Measurements from ENCODE around the gene FBXL17.

The FBXL17 gene

DNA sequence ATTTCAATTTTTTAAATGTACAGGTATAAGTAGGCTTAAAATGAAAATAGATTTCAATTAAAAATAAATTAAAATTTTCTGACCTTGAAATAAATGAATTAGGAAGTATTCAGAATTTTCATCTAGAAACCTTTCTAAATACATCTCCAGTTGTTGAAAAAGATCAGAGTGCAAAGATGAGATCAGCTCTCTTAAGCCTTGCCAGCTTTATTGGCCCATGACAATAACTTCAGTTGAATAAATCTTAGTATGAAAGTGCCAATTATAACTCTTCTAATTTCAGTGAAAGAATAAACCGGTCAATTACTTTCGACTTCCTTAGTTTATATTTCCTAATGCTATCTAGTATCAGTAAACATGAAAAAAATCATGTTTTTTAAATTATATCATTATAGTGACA, 117.4 kb downstream of the FBXL17 start:
- Histone ChIP-seq H3F3A (ENCODE audit: insufficient read depth) (no peaks in the 10 kb centered on the region), H3K9ac (ENCODE audit: low read length) (no peak overlapping the region), H3K27me3 (ENCODE audit: low read length) (no peaks in the 10 kb centered on the region), H3K9me3 (ENCODE audit: insufficient read depth, low read length) (no peaks in the 10 kb centered on the region), H3K4me3 (ENCODE audit: insufficient read depth, low read length, poor library complexity, severe bottlenecking) (no peak overlapping the region), H3K79me2 (ENCODE audit: insufficient read depth, low read length) (no peaks in the 10 kb centered on the region), H3K9me2 (replicated peaks; ENCODE audit: insufficient read depth, low read length) (no peaks in the 10 kb centered on the region), H4K20me1 (ENCODE audit: low read depth, low read length) (no peaks in the 10 kb centered on the region), H3K36me3 (ENCODE audit: low read length) (no peaks in the 10 kb centered on the region), H3K27ac (ENCODE audit: low read depth, low read length) (no peak overlapping the region), H2AFZ (ENCODE audit: low read depth, low read length, severe bottlenecking) (no peak overlapping the region), H3K4me2 (ENCODE audit: low read depth, low read length, poor library complexity, severe bottlenecking) (no peak overlapping the region)
- TF ChIP-seq, protein P1, sequence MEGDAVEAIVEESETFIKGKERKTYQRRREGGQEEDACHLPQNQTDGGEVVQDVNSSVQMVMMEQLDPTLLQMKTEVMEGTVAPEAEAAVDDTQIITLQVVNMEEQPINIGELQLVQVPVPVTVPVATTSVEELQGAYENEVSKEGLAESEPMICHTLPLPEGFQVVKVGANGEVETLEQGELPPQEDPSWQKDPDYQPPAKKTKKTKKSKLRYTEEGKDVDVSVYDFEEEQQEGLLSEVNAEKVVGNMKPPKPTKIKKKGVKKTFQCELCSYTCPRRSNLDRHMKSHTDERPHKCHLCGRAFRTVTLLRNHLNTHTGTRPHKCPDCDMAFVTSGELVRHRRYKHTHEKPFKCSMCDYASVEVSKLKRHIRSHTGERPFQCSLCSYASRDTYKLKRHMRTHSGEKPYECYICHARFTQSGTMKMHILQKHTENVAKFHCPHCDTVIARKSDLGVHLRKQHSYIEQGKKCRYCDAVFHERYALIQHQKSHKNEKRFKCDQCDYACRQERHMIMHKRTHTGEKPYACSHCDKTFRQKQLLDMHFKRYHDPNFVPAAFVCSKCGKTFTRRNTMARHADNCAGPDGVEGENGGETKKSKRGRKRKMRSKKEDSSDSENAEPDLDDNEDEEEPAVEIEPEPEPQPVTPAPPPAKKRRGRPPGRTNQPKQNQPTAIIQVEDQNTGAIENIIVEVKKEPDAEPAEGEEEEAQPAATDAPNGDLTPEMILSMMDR (IDR thresholded peaks at IDR 0.05; ENCODE audit: insufficient read depth, low read length, poor library complexity, severe bottlenecking) = no peak
- TF ChIP-seq EZH2phosphoT487 (conservative IDR thresholded peaks at IDR 0.05; ENCODE audit: low read length) = no peak

DNA sequence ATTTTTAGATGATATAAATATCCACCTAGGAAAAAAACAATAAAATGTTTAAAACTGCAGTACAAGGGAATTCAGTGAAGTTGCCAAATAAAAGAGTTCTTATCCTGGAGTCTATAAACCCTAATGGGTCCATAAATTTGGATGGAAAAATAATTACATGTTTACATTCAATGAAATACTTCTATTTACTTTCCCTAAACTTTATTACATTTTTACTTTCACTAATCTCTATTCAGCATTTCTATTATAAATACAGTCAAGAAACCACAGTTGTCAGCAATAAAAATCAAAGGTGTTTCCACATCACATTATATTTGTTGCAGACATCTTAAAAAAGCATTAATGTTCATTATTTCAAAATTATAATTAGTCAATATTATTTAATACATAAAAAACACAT, 118.6 kb downstream of the FBXL17 start:
- no peak overlapping the region for H3K27ac ChIP-seq (ENCODE audit: low read depth, low read length)
- H2AFZ ChIP-seq (ENCODE audit: low read depth, low read length, severe bottlenecking) = no peak overlapping the region
- H3F3A ChIP-seq (ENCODE audit: insufficient read depth) = no peaks in the 10 kb centered on the region
- no peaks in the 10 kb centered on the region for H3K27me3 ChIP-seq (ENCODE audit: low read length)
- H3K4me3 ChIP-seq (ENCODE audit: insufficient read depth, low read length, poor library complexity, severe bottlenecking) = no peak overlapping the region
- H3K79me2 ChIP-seq (ENCODE audit: insufficient read depth, low read length) = no peaks in the 10 kb centered on the region
- no peaks in the 10 kb centered on the region for H3K9me2 ChIP-seq (replicated peaks; ENCODE audit: insufficient read depth, low read length)
- H4K20me1 ChIP-seq (ENCODE audit: low read depth, low read length) = no peaks in the 10 kb centered on the region
- H3K36me3 ChIP-seq (ENCODE audit: low read length) = no peaks in the 10 kb centered on the region
- H3K4me2 ChIP-seq (ENCODE audit: low read depth, low read length, poor library complexity, severe bottlenecking) = no peak overlapping the region
- TF ChIP-seq, protein P1 (IDR thresholded peaks at IDR 0.05; ENCODE audit: insufficient read depth, low read length, poor library complexity, severe bottlenecking) = no peak
- no peak for TF ChIP-seq EZH2phosphoT487 (conservative IDR thresholded peaks at IDR 0.05; ENCODE audit: low read length)
- H3K9ac ChIP-seq (ENCODE audit: low read length) = no peak overlapping the region
- no peaks in the 10 kb centered on the region for H3K9me3 ChIP-seq (ENCODE audit: insufficient read depth, low read length)

DNA sequence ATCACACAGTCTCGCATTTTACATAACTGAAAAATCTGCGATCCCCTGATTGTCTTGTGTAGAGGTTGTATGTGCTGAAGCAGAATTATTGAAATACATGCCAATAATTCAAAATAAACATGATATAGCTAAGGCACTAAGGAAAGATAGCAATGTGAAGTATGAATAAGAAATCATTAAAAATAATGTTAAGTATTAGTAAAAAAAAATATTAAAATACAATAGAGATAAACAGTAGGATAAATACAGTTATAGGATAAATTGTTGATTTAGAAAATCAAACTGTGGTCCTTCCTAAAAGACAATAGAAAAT, 121.1 kb downstream of the FBXL17 start:
- no peak overlapping the region for H3K9ac ChIP-seq (ENCODE audit: low read length)
- no peaks in the 10 kb centered on the region for H3K27me3 ChIP-seq (ENCODE audit: low read length)
- no peaks in the 10 kb centered on the region for H4K20me1 ChIP-seq (ENCODE audit: low read depth, low read length)
- H3K9me2 ChIP-seq (replicated peaks; ENCODE audit: insufficient read depth, low read length) = no peaks in the 10 kb centered on the region
- H3K27ac ChIP-seq (ENCODE audit: low read depth, low read length) = no peak overlapping the region
- H2AFZ ChIP-seq (ENCODE audit: low read depth, low read length, severe bottlenecking) = no peak overlapping the region
- H3K9me3 ChIP-seq (ENCODE audit: insufficient read depth, low read length) = no peaks in the 10 kb centered on the region
- no peak overlapping the region for H3K4me2 ChIP-seq (ENCODE audit: low read depth, low read length, poor library complexity, severe bottlenecking)
- TF ChIP-seq, protein P1 (IDR thresholded peaks at IDR 0.05; ENCODE audit: insufficient read depth, low read length, poor library complexity, severe bottlenecking) = no peak
- no peak for TF ChIP-seq EZH2phosphoT487 (conservative IDR thresholded peaks at IDR 0.05; ENCODE audit: low read length)
- no peaks in the 10 kb centered on the region for H3F3A ChIP-seq (ENCODE audit: insufficient read depth)
- no peaks in the 10 kb centered on the region for H3K79me2 ChIP-seq (ENCODE audit: insufficient read depth, low read length)
- no peaks in the 10 kb centered on the region for H3K36me3 ChIP-seq (ENCODE audit: low read length)
- H3K4me3 ChIP-seq (ENCODE audit: insufficient read depth, low read length, poor library complexity, severe bottlenecking) = no peak overlapping the region

Measured in SU-DHL-6 (cell line).